BJ (cell line): ENCODE measurements around the gene ABCF3. TPM values are rescaled to one million over a fixed set of nuclear protein-coding genes. Genes with fewer than 3 reads are reported as not detected.
"Not testable (repeated sequence)": the region's sequence is repeated elsewhere in the genome, so short reads cannot be mapped to it uniquely, and the experiment has no call there.

Source experiments
- CTCF ChIA-PET: fragments of 350-600 bp; formaldehyde crosslinking; extraction: SDS; loops from one replicate; lab custom pipeline; 2021; ENCODE audit warnings: antibody characterized with exemption, inconsistent platforms; lab: Yijun Ruan, JAX
- POLR2A ChIA-PET: fragments of 300-600 bp; sonication (Branson Sonifier 250); formaldehyde crosslinking; extraction: SDS; loops from one replicate; lab custom pipeline; 2021; ENCODE audit warnings: antibody characterized with exemption; lab: Charles Lee
- DNase-seq: peaks from one replicate; pipeline ENCODE4 v3.0.0-alpha.2; 2011; ENCODE audit warnings: low read depth
- H3K27me3 ChIP-seq: 2 replicates; pipeline ENCODE4 v1.6.0; 2011; ENCODE audit warnings: low read length; ENCODE audit not compliant: control insufficient read depth, insufficient read depth
- H3K36me3 ChIP-seq: 2 replicates; pipeline ENCODE4 v1.5.1; 2011; ENCODE audit warnings: low read length; ENCODE audit not compliant: control insufficient read depth, insufficient read depth
- H3K4me3 ChIP-seq: 2 replicates; pipeline ENCODE4 v1.5.1; 2011; ENCODE audit warnings: low read depth, mild to moderate bottlenecking, control low read depth, low read length
- CTCF ChIP-seq: IDR thresholded peaks from 2 replicates; pipeline ENCODE4 v1.5.1; 2011; ENCODE audit warnings: low read depth, mild to moderate bottlenecking, control low read depth, inconsistent platforms, low read length, moderate library complexity; ENCODE audit not compliant: insufficient read depth
- polyA plus RNA-seq: library from polyadenylated mRNA; depleted of rRNA; stranded (reverse); fragments of >200 nt; gene quantifications from 2 replicates; pipeline ENCODE4 v1.2.3, GENCODE V29; 2011

The ABCF3 gene
- polyA plus RNA-seq, 1 experiment = 82.8 TPM

- not testable (repeated sequence) for DNase-seq
- CTCF ChIA-PET = interaction anchor here (0.7 to 1.4 kb wide), 2 partner anchors 48 to 100 kb away, joined by 3 to 4 read pairs; partner anchors contain the start of gene EEF1AKMT4
- TF ChIP-seq CTCF = peak; percentile 38
Observed at GRCh38 chr3:184149770-184150169, 36.2 kb upstream of the ABCF3 start.

GRCh38 chr3:184154885-184155643 lies 30.9 kb upstream of the ABCF3 start, which contains the start of gene DVL3:
DVL3 (plus strand) TSS chr3:184155377; CDS start chr3:184155636, 259 bp downstream.
- no peak for DNase-seq
- POLR2A ChIA-PET = no interaction called here
- H3K4me3 ChIP-seq = peak within 1 kb of the TSS; percentile 90
- H3K36me3 ChIP-seq = no peaks in the 10 kb centered on the region
- TF ChIP-seq CTCF = no peak
- H3K27me3 ChIP-seq = no peaks in the 10 kb centered on the region
- CTCF ChIA-PET = no interaction called here

More at GRCh38 chr3:184149770-184150169, 36.2 kb upstream of the ABCF3 start:
- H3K27me3 ChIP-seq, H3K4me3 ChIP-seq, H3K36me3 ChIP-seq: not testable (repeated sequence)
- POLR2A ChIA-PET = interaction anchor here (0.6 kb wide), 1 partner anchor 30 kb away, joined by 3 read pairs; no protein-coding TSS in a partner anchor

- H3K27me3 ChIP-seq = no peaks in the 10 kb centered on the region
- ChIA-PET CTCF (interaction anchor here (0.8 to 1.6 kb wide), 3 partner anchors 11 to 142 kb away, joined by 3 to 5 read pairs (median 3); partner anchors contain the start of gene ABCC5), POLR2A (no interaction called here)
- H3K36me3 ChIP-seq = no peaks in the 10 kb centered on the region
- peak overlapping the region; percentile 90 for H3K4me3 ChIP-seq
- no peak for DNase-seq
- TF ChIP-seq CTCF = no peak
Observed at GRCh38 chr3:184155644-184156521, 30.1 kb upstream of the ABCF3 start.

- Histone ChIP-seq H3K27me3 (no peaks in the 10 kb centered on the region), H3K4me3 (peak overlapping the region; percentile 90), H3K36me3 (no peaks in the 10 kb centered on the region)
- CTCF ChIA-PET = interaction anchor here (0.8 to 1.6 kb wide), 4 partner anchors 11 to 143 kb away, joined by 3 to 5 read pairs (median 4); partner anchors contain the start of gene ABCC5
- POLR2A ChIA-PET = no interaction called here
- DNase-seq = no peak
- TF ChIP-seq CTCF = no peak
Observed at GRCh38 chr3:184156522-184156955, 29.5 kb upstream of the ABCF3 start.

- Histone ChIP-seq H3K27me3 (no peaks in the 10 kb centered on the region), H3K4me3 (peak overlapping the region; percentile 90), H3K36me3 (peaks cover under 1% of the 10 kb centered on the region; the same call in 1 of the 2 replicates)
- DNase-seq = no peak
- no peak for TF ChIP-seq CTCF
- ChIA-PET CTCF (interaction anchor here (1.0 to 1.6 kb wide), 4 partner anchors 12 to 70 kb away, joined by 3 to 5 read pairs (median 4); no protein-coding TSS in a partner anchor), POLR2A (no interaction called here)
Observed at GRCh38 chr3:184157206-184157605, 28.8 kb upstream of the ABCF3 start.
